Fibroblast of the conjunctiva (primary cell): ENCODE measurements around the gene IQCB1.
A peak's percentile ranks its signal among the peaks of the same experiment; 100 is the strongest.
"Not testable (repeated sequence)": the region's sequence is repeated elsewhere in the genome, so short reads cannot be mapped to it uniquely, and the experiment has no call there.

ENCODE experiments used
- DNase-seq: peaks from one replicate; pipeline ENCODE4 v3.0.0-alpha.2; 2010; ENCODE audit warnings: low read depth

The IQCB1 gene

DNA sequence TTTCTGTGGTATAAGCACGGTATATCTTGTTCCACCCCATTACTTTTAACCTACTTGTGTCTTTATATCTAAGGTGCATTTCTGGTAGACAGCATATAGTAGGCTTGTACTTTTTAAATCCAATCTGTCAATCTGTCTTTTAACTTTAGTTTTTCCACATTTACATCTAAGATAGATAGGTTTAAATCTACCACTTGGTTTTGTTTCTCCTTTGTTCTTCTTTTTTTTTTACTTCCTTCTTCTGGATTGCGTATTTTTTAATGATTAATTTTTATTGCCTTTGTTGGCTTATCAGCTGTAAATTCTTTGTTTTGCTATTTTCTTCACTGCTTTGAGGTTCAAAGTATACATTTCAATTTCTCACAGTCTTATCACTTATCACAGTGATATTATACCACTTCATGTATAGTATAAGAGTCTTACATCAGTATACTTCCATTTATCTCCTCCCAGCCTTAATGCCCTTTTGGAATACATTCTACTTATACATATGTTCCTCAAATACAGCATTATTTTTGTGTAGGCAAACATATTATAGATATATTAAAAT, 31.0 kb downstream of the IQCB1 start:
- no peak for DNase-seq

DNA sequence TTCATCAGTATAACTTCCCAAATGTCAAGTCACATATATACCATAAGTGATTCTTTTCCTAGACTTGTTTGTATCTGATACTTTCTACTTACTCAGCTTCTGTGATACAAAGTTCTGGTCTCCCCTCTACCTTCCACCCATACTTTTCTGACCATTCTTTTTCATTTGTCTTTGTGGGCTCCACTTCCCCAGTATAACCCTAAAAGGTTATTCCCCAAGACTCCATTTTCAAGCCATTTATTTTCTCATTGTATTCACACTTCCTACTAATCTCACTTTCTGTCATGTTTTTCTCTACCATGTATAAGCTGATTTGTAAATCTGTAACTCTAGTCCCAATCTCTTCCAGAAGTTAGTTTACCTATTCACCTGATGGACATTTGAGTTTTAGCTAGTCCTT, 34.0 kb downstream of the IQCB1 start:
- DNase-seq, result no peak

GRCh38 chr3:121796970-121797369, 37.9 kb downstream of the IQCB1 start:
- DNase-seq, result no peak

GRCh38 chr3:121794264-121794983, 40.4 kb downstream of the IQCB1 start:
- DNase-seq, result no peak

GRCh38 chr3:121793078-121793477, 41.8 kb downstream of the IQCB1 start:
- DNase-seq, result no peak

DNA sequence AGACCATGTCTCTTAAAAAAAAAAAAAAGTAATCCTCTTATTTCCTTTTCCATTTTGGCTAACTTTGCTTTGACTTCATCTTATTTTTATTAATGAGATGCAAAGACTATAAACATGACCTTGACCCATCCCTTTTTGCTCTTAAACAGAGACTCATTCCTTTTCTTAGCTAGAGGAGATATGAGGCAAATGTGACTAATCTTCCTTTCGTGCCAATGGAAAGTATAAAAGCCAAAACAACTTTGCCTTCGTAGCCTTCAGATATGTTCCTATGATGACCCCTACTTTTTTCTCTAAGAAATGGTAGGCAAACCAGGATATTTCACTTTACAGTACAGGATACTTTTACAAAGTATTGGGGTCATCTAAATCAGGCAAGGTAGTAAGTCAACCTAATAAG, 48.4 kb downstream of the IQCB1 start:
- DNase-seq, result no peak

- not testable (repeated sequence) for DNase-seq
Measured at GRCh38 chr3:121782784-121783183, 52.1 kb downstream of the IQCB1 start.

DNA sequence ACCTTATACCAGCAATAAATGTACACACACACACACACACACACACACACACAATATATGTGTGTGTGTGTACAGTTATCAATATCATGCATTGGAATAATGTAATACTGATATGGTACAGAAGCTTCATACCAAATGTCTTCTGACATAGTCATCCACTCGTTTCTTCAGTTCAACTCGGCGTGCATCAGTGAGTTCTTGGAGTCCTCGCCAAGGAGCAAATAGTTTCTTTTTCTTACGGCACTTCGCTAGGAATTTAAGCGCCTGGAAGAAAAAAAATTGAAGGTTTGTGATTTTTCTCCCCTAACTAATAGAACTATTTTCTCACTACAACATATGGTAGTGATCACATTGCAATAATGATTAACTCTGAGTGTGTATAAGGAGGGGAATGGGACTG, 53.2 kb downstream of the IQCB1 start:
- no peak for DNase-seq

GRCh38 chr3:121775095-121775494, 59.8 kb downstream of the IQCB1 start:
- DNase-seq, result not testable (repeated sequence)

DNA sequence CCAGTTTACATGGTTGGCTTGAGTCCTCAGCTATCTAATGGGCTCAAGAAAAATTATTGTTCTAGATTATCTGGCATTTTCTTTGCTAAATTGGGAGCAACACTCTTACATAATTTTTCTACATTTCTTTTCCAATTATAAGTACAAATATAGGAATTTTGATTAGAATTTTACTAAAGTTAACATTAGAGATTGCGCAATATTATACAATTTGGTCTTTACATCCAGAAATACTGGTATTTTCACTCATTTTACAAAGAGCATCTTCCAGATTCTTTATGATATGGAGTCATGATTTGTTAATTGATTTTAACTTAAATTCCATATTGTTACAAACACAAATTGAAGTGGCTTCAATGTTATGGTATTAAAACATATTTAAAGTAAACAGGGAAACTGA, 65.6 kb downstream of the IQCB1 start:
- no peak for DNase-seq

DNA sequence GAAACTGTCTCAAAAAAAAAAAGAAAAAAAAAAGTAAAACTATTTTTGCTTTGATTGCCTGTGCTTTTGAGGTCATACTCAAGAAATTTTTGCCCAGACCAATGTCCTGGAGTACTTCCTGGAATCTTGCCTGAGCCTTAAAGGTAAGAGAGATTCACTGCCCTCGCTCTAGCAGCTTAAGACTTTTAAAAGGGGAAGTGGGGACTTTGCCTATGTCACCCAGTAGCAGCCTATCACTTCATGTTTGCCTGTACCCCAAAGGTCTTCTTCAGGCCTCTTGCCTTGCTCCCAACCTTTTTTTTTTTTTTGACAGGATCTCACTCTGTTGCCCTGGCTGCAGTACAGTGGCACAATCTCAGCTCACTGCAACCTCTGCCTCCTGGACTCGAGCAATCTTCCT, 66.4 kb downstream of the IQCB1 start:
- DNase-seq, result no peak

DNA sequence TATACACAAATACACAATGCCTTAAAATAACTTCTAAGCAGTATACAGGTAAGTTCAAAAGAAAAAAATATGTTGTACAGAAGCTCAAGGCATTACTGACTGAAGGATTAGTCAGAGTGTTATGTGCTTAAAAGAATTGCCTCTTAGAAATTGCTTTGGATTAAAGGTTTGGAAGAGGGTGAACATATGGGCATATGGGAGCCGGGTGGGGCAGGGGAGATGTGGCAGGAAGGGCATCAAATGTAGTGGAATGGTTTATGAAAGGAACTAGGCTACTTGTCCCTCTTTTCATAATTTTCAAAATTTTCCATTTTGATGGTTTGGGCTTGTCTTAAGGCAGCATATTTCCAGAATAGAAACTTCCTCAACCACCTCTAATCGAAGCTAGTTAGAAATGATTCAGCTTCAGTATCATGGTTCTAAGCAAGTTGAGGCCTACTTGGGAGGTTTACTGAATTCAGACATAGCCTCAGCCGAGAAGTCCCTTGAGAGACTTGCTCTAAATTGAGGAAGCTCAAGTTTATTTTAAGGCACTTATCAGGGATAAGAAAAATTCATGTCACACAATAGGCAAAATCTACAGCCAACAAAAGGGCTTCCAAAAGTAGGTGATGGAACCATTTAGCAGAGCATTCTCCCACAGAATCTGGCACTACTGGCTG, 75.2 kb downstream of the IQCB1 start:
- DNase-seq, result no peak

DNA sequence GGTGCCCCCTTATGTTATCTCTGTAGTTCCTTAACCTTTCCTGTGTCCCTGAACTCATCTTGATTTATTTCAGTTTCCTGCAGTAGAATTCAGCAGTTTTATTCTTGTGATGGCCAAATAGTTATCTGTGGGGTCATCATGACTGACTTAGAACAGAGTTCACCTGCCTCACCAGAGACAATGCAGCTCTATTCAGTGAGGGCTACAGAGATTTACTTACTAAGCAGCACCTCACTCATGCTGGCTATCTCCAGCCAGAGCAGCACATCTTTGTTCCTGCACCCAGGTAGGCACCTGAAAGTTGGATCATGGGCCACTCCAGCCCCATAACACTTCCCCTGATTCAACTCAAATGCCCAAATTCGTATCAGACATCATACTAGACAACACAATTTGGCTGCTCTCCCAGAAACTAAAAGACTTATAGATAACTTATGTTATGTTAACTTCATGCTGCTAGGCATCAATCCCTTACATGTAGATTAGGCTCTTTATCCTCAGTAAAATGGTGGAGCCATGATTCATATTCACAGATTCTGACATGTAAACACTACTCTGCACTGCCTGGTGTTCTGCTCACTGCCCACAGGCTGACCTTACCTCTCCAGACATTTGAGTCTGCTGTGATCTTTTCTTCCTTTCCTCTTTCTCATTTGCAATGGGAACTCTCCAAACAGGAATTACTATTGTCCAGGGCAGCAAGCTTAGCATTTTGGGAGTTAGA, 76.0 kb downstream of the IQCB1 start:
- DNase-seq, result no peak

DNA sequence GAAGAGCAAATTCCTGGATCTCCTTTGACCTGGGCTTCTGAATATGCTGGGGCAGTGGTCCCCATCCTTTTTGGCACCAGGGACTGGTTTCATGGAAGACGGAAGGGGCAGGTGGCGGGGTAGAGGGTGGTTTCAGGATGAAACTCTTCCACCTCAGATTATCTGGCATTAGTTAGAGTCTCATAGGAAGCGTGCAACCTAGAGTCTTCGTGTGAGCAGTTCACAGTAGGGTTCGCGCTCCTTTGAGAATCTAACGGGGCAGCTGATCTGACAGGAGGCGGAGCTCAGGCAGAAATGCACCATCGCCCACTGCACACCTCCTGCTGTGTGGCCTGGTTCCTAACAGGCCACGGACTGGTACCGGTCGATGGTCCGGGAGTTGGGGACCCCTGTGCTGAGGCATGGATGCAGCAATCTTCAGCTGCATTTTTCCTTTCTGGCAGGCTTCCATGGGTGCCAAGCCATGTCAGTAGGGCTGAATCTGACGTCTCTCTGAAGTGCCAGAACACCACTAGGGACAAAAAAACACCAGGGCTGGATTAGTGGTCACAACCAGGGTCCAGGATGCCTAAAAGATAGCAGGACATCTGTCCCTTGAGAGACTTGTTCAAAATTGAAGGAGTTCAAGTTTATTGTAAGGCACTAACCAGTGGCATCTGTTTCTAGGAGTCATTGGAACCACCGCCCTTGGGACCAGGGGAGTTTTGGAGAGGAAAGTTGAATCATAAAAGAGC, 76.9 kb downstream of the IQCB1 start:
- DNase-seq, result no peak

DNA sequence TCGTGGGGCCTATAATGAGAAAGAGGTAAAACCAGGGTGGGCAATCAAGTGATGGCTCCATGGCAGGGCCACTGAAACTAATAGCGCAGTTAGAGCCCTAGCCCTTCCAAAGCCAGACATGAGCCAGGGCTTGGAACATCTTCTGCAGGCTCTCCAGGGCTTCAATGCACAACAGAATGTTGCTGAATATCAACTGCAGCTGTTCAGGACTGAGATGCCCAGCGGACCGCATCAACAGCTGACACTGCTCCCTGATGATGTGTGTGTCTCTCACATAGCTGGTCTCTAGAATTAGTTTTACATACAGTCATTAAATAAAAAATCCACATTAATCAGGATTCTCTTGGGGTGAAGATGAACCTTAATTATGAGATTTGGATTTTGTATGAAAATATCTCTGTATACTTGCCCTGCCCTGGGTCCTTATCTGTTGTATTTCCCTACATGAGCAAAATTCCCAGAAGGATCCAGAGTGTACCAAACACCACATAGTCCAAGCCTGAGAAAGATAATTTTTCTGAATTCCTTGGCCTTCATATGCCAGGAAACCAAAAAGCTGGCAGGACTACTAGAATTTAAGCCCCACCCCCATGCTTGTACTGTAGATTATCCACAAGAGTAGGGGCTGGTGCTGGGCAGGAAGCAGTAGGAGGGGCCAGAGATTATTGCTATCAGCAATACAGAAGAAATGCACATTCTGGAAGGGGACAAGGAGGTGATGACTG, 77.6 kb downstream of the IQCB1 start:
- DNase-seq, result no peak

- no peak for DNase-seq
Measured at GRCh38 chr3:121752772-121753171, 82.1 kb downstream of the IQCB1 start.

DNA sequence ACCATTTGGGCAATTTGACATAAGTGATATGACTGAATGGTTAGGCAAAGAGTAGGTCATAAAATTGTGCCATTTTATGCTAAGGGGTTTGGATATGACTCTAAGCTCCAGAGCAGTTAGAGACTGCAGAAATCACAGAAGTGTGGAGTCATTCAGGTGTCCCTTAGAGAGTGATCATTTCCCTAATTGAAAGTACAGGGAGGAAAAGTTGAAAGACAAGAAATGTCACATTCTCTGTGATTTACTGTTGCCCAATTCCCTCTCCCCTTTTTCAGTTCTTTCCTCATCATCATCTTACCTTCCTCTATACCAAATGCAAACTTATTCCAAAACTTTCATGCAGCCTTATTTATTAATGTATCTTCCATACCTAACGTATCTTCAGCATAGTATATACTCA, 82.6 kb downstream of the IQCB1 start:
- DNase-seq, result no peak

GRCh38 chr3:121750087-121750415, 84.8 kb downstream of the IQCB1 start:
- DNase-seq, result no peak

GRCh38 chr3:121749276-121750086, 85.4 kb downstream of the IQCB1 start, which contains the start of gene GOLGB1:
Gene GOLGB1 (minus strand): TSS chr3:121749741. CDS start chr3:121730971, 18,770 bp downstream.
- DNase-seq, result peak; percentile 99

GRCh38 chr3:121748680-121749275, 86.1 kb downstream of the IQCB1 start:
- no peak for DNase-seq
